ENCODE data around the gene LRRC59. TPM values are rescaled to one million over a fixed set of nuclear protein-coding genes. Genes with fewer than 3 reads are reported as not detected.

Gene LRRC59
- total RNA-seq, 2 donors from 2014 or later = 55.6 to 96.4 TPM

- Histone ChIP-seq H3K27me3 (replicated peaks; ENCODE audit: insufficient read depth) (no peaks in the 10 kb centered on the region), H3K4me1 (ENCODE audit: control insufficient read depth in 1 of 2, low read depth in 2 of 2) (peaks cover 13 to 28% of the 10 kb centered on the region in 2 donors), H3K36me3 (peaks cover 4% of the 10 kb centered on the region), H3K27ac (no peak overlapping the region), H3K9me3 (no peaks in the 10 kb centered on the region), H3K4me3 (no peak overlapping the region)
- DNase-seq (ENCODE audit: low spot score) = no peak
- no peak for ATAC-seq (ENCODE audit: insufficient number of reproducible peaks, low FRiP score, low read depth)
- TF ChIP-seq CTCF (IDR thresholded peaks at IDR 0.05) = no peak
Measured at GRCh38 chr17:50347894-50348291, 49.4 kb downstream of the LRRC59 start.

- Histone ChIP-seq H3K36me3 (no peaks in the 10 kb centered on the region), H3K27me3 (replicated peaks; ENCODE audit: insufficient read depth) (no peaks in the 10 kb centered on the region), H3K4me1 (ENCODE audit: control insufficient read depth in 1 of 2, low read depth in 2 of 2) (peaks cover 13 to 28% of the 10 kb centered on the region in 2 donors), H3K4me3 (peak overlapping the region; percentile 86), H3K9me3 (no peaks in the 10 kb centered on the region), H3K27ac (no peak overlapping the region)
- ATAC-seq (ENCODE audit: insufficient number of reproducible peaks, low FRiP score, low read depth) (no peak), DNase-seq (ENCODE audit: low spot score) (no peak)
- TF ChIP-seq CTCF (IDR thresholded peaks at IDR 0.05) = no peak
Measured at GRCh38 chr17:50347117-50347893, 50.0 kb downstream of the LRRC59 start.

GRCh38 chr17:50346313-50347116, 50.8 kb downstream of the LRRC59 start:
- peaks cover 13 to 28% of the 10 kb centered on the region in 2 donors for H3K4me1 ChIP-seq (ENCODE audit: control insufficient read depth in 1 of 2, low read depth in 2 of 2)
- peak overlapping the region in 1 of 2 donors; percentile 16 for H3K27ac ChIP-seq
- H3K4me3 ChIP-seq = peak overlapping the region; percentile 86
- TF ChIP-seq CTCF (IDR thresholded peaks at IDR 0.05) = no peak
- no peaks in the 10 kb centered on the region for H3K9me3 ChIP-seq
- no peaks in the 10 kb centered on the region for H3K27me3 ChIP-seq (replicated peaks; ENCODE audit: insufficient read depth)
- DNase-seq (ENCODE audit: low spot score) = no peak
- H3K36me3 ChIP-seq = no peaks in the 10 kb centered on the region
- no peak for ATAC-seq (ENCODE audit: insufficient number of reproducible peaks, low FRiP score, low read depth)

- H3K4me3 ChIP-seq = peak within 1 kb of the TSS; percentile 86
- ATAC-seq (ENCODE audit: insufficient number of reproducible peaks, low FRiP score, low read depth) (peak; percentile 58), DNase-seq (ENCODE audit: low spot score) (peak; percentile 38)
- no peak for TF ChIP-seq CTCF (IDR thresholded peaks at IDR 0.05)
- H3K4me1 ChIP-seq (ENCODE audit: control insufficient read depth in 1 of 2, low read depth in 2 of 2) = peaks cover 13 to 28% of the 10 kb centered on the region in 2 donors
- H3K36me3 ChIP-seq = no peaks in the 10 kb centered on the region
- no peaks in the 10 kb centered on the region for H3K9me3 ChIP-seq
- H3K27ac ChIP-seq = peak within 1 kb of the TSS in 1 of 2 donors; percentile 16
- no peaks in the 10 kb centered on the region for H3K27me3 ChIP-seq (replicated peaks; ENCODE audit: insufficient read depth)
Measured at GRCh38 chr17:50345432-50346312, 51.7 kb downstream of the LRRC59 start, which contains the start of gene XYLT2. Gene XYLT2, plus strand, starts transcription at chr17:50346126. Its CDS starts 15 bp downstream, at chr17:50346141.

Measured in thoracic aorta (tissue), 2 donors.